Cerebellar cortex (tissue), 1 donor: ENCODE measurements around the gene PRR23C.

Source experiments
- DNase-seq: peaks from one replicate; pipeline ENCODE4 v3.0.0-alpha.2; 2015; ENCODE audit warnings: low spot score

Gene PRR23C

GRCh38 chr3:138995706-138996105, 49.0 kb downstream of the PRR23C start:
- no peak for DNase-seq
